GM19452 (cell line): ENCODE results near the gene XYLT2.

Source experiments
- ATAC-seq: cut with Tn5 transposase; IDR thresholded peaks from one replicate; pipeline ENCODE4 v1.9.1; 2021; ENCODE audit not compliant: unreplicated experiment

The XYLT2 gene

GRCh38 chr17:50363217-50364060 lies 17.5 kb downstream of the XYLT2 start:
- no peak for ATAC-seq

- ATAC-seq = no peak
Measured at GRCh38 chr17:50364061-50364458, 18.1 kb downstream of the XYLT2 start.

DNA sequence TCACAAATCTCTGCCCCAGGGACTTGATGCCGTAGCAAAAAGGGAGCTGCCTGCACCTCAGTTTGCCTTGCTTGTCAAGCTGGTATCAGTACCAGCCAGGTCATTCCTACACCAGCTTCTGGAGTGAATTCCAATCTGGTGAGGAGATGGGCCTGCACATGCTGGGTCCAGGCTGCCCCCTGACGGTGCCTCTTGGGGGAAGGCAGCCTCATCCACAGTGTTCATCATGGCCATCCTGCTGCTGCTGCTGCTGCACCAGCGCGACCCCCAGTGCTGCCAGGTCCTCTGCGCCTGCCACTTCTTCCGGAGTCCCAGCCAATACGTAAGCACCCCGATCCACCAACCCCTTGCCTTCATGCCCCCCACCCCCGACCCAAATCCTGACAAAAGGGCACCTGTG lies 18.8 kb downstream of the XYLT2 start:
- ATAC-seq = no peak

DNA sequence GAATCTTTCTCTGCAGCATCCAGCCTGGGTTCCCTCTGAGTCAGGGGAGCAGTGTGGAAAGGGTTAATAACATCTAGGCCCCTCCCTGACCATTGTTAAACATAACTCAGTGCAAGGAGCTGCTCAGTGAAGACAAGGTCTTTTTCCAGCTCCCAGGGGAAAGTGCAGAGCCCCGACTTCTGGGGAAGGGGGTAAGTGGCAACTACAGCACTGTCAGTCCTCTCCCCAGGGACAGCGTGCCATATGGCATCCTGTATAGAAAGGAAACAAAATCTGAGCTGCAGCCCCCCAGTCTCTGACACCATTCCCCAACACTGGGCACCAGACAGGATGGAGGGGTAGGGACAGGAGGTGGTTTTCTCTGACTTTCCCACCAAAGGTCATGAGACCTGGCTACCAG lies 19.2 kb downstream of the XYLT2 start:
- ATAC-seq = no peak

DNA sequence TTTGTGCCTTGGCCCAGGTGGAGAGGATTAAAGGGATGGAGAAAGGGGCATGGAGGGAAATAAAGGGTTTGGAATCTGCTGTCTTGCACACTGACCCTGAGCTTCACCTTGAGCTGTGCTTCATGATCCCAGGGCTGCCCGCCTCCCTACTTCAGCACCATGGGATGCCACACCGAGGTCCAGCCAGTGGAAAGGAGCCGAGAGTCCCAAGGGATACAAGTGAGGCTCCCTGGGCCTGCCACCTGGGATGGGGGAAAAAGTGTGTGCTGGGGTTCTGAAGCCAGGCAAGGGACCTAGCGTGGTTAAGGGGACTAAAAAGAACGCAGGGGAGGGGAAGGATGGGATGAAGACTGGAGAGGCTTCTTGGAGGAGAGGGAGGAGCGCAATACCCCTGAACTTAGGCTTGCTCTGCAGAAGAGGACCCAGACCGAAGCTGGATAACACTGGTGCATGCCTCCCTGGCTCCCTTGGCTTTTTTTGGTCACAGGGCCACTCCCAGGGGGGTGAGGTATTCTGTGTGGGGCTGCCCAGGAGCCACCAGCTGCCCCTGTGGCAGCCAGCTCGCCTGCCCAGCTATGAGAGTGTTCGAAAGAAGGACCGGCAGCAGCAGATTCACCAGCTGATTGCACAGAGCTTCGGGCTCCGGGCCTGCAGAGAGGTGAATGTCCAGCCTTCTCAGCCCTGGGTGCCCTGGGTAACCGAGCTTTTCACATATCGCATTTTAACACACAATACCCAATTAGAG lies 19.9 kb downstream of the XYLT2 start:
- ATAC-seq = no peak

DNA sequence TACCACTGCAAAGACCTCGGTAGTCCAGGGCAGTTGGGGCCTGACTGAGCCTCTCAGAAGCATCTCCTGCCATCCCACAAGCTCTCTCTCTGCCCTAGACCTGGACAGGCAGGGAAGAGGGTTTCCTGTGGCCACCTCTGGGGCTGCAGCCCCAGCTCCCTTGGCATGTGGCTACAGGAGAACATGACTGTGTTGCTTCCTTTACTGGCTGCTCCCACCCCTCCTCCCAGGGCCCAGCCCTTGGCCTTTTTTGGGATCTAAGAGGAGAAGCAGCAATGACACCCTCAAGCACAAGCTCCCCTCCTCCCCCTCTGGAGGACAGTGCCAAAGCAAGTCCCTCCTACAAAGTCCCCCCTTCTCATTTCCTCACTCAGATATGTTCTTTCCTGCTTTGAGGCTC lies 21.5 kb downstream of the XYLT2 start:
- ATAC-seq = no peak

DNA sequence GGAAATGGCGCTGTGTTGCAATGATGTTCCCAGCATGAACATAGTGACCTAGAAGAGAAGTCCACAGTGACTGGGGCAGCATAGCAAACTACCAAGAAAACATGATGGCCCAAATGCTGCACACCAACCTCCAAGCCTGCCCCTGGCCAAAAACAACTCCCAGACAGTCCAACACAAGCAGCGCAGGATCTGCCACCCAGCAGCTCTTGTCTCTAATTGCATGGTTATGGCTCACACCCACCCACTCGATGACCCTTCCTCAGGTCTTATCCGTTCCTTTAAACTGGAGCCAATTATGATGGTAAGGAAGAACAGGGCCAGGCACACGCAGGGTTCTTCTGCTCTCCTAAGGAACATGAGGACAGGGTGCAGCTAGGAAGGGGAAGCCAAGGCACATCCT lies 24.1 kb downstream of the XYLT2 start:
- ATAC-seq = no peak

GRCh38 chr17:50371526-50371925 lies 25.6 kb downstream of the XYLT2 start:
- no peak for ATAC-seq

DNA sequence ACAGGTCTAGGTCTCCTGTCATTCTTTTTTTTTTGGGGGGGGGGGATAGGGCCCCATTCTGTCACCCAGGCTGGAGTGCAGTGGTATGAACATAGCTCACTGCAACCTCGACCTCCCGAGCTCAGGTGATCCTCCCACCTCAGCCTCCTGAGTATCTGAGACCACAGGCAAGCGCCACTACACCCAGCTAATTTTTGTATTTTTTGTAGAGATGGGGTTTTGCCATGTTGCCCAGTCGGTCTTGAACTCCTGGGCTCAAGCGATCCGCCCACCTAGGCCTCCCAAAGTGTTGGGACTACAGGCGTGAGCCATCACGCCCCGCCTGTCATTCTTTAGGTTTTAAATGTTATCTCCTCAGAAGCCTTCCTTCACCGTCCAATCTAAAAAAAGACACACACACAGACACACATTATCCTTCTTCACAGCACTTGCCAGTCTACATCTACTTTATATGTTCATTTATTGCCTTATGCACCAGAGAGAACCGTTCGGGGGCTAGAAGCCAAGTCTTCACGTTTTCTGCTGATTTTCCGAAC lies 26.4 kb downstream of the XYLT2 start:
- ATAC-seq = no peak

DNA sequence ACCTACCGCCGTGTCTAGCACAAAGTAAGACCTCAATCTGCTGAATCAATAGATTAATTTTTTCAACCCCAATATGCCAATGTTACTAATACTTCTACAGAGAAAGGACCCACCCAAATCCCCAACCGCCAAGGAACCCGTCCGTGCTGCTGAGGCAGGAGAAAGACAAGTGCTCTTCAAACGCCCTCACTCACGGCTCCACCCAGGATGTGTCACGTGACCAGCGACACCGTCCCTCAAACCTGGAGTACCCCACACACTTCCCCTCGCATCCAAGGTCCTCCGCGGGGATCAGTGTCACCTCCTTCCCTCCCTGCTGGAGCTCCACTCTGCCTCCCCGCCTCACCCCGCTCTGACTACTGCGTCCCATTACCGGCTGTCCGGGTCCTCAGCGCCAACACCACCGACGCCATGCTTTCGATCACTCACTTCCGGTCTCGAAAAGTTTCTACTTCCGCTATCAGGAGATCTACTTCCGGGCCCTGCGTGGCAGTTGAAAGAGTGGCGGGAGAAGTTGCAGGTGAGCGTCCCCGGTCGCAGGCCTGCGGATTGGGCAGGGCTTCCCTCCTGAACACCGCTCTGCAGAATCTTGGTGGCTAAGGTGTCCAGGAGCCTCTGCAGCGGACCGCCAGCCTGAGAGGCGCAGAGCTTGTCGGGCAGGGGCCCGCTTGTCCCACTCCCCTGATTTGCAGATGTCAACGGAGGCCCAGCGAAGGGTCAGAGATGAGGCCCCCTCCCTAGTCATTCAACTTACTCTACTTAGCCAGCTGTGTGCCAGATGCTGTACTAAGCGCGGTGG lies 27.0 kb downstream of the XYLT2 start, which contains the start of the genes EME1 and MRPL27:
EME1 (plus strand) TSS at position 472 of the 799 bp plus-strand sequence. CDS start 1,980 bp downstream, outside the sequence.
MRPL27 (minus strand) TSS at position 427 of the 799 bp plus-strand sequence; CDS start at position 413, 14 bp downstream.
- peak; percentile 82 for ATAC-seq

DNA sequence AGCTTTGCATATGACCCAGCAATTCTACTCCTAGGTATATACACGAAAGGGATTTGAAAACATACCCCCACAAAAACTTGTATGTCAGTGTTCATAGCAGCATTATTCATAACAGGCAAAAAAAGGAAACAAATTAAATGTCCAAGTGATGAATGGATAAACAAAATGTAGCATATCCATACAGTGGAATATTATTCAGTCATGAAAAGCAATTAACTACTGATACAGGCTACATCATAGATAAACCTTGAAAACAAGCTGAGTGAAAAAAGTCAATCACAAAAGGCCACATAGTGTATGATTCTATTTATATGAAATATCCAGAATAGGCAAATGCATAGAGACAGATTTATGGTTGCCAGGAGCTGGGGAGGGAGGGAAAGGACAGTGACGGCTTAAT lies 27.8 kb downstream of the XYLT2 start:
- ATAC-seq = no peak

DNA sequence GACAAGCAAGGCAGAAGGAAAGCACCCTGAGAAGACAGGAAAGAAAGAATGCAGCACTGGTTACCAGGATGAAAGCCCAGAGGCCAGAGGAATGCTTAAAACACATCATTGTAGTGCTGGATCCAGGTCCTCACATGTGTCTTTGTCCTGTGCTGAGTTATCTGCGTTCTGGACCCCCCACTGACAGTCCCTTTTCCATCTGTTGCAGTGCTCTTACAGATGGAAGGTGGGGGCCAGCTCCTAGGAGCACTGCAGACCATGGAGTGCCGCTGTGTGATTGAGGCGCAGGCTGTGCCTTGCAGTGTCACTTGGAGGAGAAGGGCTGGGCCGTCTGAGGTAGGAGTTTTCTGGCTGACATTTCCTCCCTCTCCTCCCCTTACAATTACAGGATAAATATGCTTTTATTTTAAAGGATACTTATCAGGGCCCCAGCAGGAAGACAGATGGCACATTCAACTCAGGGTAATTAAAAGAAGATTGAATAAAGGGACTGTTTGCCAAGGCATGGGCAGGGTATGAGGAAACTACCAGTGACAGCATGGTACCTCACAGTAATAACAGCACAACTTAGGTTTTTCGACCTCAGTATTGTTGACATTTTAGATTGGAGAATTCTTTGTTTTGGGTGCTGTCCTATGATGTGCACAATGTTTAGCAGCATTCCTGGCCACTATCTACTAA lies 30.1 kb downstream of the XYLT2 start:
- no peak for ATAC-seq

GRCh38 chr17:50379351-50380132 lies 33.6 kb downstream of the XYLT2 start:
- ATAC-seq = no peak

- ATAC-seq = no peak
Measured at GRCh38 chr17:50380369-50381259, 34.7 kb downstream of the XYLT2 start.

DNA sequence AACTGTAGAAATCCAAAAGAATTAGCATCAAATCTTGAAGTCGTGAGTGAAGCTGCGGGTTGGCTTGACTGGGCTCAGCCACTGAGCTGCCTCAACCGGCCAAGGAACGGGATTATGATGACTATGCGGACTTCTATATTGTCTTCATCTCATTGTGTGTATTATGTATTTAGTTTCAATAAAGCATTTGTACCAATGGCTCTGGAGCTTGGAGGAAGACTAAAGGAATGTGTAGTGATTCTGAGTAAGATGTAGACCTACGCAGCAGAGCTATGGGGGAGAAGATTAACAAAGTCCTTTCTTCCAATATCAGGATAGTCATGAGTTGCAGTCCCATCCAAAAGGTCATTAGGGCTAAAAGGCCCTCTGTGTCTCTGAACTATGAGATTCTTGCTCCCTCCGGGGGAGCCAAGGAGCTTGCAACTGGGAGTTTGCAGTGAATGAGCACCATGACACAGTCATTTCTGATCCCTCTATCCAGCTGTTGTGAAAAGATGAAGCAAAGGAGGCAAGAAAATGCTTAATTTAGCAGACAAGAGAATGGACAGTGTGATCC lies 35.4 kb downstream of the XYLT2 start:
- ATAC-seq = no peak

GRCh38 chr17:50381920-50382319 lies 36.0 kb downstream of the XYLT2 start:
- no peak for ATAC-seq

- ATAC-seq = no peak
Measured at GRCh38 chr17:50382931-50383330, 37.0 kb downstream of the XYLT2 start.

- ATAC-seq = no peak
Measured at GRCh38 chr17:50386510-50386909, 40.6 kb downstream of the XYLT2 start.
